NCI-H510A (cell line): Measurements from ENCODE around the gene PLEKHM2.
"Not testable (repeated sequence)": the region's sequence is repeated elsewhere in the genome, so short reads cannot be mapped to it uniquely, and the experiment has no call there.

Source experiments
- DNase-seq: peaks from one replicate; lab custom pipeline; 2025; lab: John Stamatoyannopoulos, UW

Gene PLEKHM2

GRCh38 chr1:15684042-15684461, at the start of gene PLEKHM2:
TSS of gene PLEKHM2 (plus strand) at chr1:15684320. CDS start at chr1:15684559, 239 bp downstream.
- DNase-seq: peak; percentile 30

GRCh38 chr1:15636436-15636835, 47.7 kb upstream of the PLEKHM2 start:
- no peak for DNase-seq

- DNase-seq: no peak
Observed at GRCh38 chr1:15637826-15638225, 46.3 kb upstream of the PLEKHM2 start.

- DNase-seq: no peak
Observed at GRCh38 chr1:15639262-15639661, 44.9 kb upstream of the PLEKHM2 start.

- no peak for DNase-seq
Observed at GRCh38 chr1:15639931-15640330, 44.2 kb upstream of the PLEKHM2 start.

GRCh38 chr1:15640667-15641066, 43.5 kb upstream of the PLEKHM2 start:
- no peak for DNase-seq

- DNase-seq: no peak
Observed at GRCh38 chr1:15649937-15650336, 34.2 kb upstream of the PLEKHM2 start.

- no peak for DNase-seq
Observed at GRCh38 chr1:15650433-15650832, 33.7 kb upstream of the PLEKHM2 start.

GRCh38 chr1:15652130-15652529, 32.0 kb upstream of the PLEKHM2 start:
- not testable (repeated sequence) for DNase-seq

- no peak for DNase-seq
Observed at GRCh38 chr1:15654091-15654690, 29.9 kb upstream of the PLEKHM2 start.

- DNase-seq: no peak
Observed at GRCh38 chr1:15656464-15656863, 27.7 kb upstream of the PLEKHM2 start.

- no peak for DNase-seq
Observed at GRCh38 chr1:15657021-15657420, 27.1 kb upstream of the PLEKHM2 start.

- DNase-seq: no peak
Observed at GRCh38 chr1:15660151-15660550, 24.0 kb upstream of the PLEKHM2 start.

GRCh38 chr1:15662477-15662876, 21.6 kb upstream of the PLEKHM2 start:
- no peak for DNase-seq

- DNase-seq: no peak
Observed at GRCh38 chr1:15663925-15664324, 20.2 kb upstream of the PLEKHM2 start.

GRCh38 chr1:15667362-15667761, 16.8 kb upstream of the PLEKHM2 start:
- no peak for DNase-seq

GRCh38 chr1:15668089-15668754, 15.9 kb upstream of the PLEKHM2 start:
- no peak for DNase-seq

- no peak for DNase-seq
Observed at GRCh38 chr1:15669074-15669473, 15.0 kb upstream of the PLEKHM2 start.

- DNase-seq: no peak
Observed at GRCh38 chr1:15669864-15670263, 14.3 kb upstream of the PLEKHM2 start.

- DNase-seq: no peak
Observed at GRCh38 chr1:15671430-15671829, 12.7 kb upstream of the PLEKHM2 start.

GRCh38 chr1:15674386-15675159, 9.5 kb upstream of the PLEKHM2 start:
- DNase-seq: no peak

- no peak for DNase-seq
Observed at GRCh38 chr1:15676010-15676409, 8.1 kb upstream of the PLEKHM2 start.
